ENCODE data around the gene LILRB2.
A peak's percentile ranks its signal among the peaks of the same experiment; 100 is the strongest.
"Not testable (repeated sequence)": the region's sequence is repeated elsewhere in the genome, so short reads cannot be mapped to it uniquely, and the experiment has no call there.

The LILRB2 gene

GRCh38 chr19:54271587-54271986, 9.3 kb downstream of the LILRB2 start:
- peak; percentile 91 to 95 (median 93) for DNase-seq

GRCh38 chr19:54271106-54271505, 9.8 kb downstream of the LILRB2 start:
- peak; percentile 94 to 97 (median 95) for DNase-seq

DNA sequence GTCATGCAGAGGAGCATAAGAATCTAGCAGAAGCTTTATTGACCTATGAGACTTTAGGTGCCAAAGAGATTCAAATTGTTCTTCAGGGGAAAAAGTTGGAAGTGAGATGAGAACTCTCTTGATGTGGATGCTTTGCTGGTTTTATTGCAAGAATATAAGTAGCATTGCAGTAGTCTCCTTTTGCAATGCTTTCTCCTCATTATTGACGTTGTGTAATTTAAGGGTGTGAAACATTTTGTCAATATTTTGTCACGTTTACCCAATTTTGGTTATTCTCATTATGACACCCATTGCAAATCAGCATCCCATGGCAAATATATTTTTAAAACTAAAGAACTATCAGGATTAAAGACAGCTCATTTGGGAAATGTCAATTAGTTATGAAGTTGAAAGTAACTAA, 12.0 kb downstream of the LILRB2 start:
- DNase-seq: peak in 1 of 3 donors; percentile 47

- DNase-seq: peak; percentile 83 to 91 (median 87)
Observed at GRCh38 chr19:54266133-54266532, 14.8 kb downstream of the LILRB2 start.

DNA sequence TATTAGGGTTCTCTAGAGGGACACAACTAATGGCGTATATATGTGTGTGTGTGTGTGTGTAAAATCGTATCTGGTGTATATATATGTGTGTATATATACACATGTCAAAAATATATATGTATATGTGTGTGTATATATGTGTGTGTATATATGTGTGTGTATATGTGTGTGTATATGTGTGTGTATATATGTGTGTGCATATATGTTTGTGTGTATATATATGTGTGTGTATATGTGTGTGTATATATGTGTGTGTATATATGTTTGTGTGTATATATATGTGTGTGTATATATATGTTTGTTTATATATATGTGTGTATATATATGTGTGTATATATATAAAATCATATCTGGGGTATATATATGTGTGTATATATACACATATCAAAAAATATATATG, 18.4 kb downstream of the LILRB2 start:
- DNase-seq: no peak

DNA sequence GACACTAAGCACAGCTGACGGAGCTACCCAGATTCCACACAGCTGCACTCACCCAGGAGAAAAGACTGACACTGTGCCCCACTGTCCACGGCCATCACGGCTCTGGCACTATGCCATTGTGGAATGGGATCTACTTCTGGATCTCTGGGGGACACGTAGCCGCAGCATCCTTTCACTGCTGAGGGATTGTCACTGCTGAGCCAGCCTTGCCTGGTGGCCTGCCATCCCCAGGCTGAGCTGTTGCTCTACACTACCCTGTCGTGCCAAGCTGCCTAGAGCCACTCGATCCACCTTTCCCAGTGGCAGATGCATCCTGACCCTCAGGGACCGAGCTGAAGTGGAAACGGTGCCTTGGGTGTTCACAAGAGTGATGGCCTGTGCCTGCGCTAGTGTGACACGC, 18.8 kb downstream of the LILRB2 start:
- no peak for DNase-seq

DNA sequence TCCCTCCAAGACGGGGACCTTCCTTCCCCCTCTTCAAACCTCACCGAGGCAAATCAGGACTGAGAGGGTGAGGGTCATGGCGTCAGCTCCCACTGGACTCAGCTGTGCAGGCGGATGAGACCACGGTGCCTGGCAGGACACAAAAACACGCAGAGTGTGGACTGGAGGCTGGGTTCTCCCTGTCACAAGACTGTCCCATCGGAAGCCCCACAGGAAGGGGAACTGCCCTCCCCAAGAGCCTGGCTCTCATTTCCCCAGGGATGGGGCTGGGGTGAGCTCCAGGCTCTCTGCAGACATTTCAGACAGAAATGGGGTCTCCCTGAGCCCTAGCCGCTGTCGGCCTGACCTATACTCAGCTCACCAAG, 23.8 kb downstream of the LILRB2 start, which contains the start of gene LILRB5:
Gene LILRB5, minus strand, starts transcription at position 158 of the 365 bp plus-strand sequence. Its CDS starts 80 bp downstream, at position 78.
- DNase-seq: peak in 2 of 3 donors; percentile 49 to 50

DNA sequence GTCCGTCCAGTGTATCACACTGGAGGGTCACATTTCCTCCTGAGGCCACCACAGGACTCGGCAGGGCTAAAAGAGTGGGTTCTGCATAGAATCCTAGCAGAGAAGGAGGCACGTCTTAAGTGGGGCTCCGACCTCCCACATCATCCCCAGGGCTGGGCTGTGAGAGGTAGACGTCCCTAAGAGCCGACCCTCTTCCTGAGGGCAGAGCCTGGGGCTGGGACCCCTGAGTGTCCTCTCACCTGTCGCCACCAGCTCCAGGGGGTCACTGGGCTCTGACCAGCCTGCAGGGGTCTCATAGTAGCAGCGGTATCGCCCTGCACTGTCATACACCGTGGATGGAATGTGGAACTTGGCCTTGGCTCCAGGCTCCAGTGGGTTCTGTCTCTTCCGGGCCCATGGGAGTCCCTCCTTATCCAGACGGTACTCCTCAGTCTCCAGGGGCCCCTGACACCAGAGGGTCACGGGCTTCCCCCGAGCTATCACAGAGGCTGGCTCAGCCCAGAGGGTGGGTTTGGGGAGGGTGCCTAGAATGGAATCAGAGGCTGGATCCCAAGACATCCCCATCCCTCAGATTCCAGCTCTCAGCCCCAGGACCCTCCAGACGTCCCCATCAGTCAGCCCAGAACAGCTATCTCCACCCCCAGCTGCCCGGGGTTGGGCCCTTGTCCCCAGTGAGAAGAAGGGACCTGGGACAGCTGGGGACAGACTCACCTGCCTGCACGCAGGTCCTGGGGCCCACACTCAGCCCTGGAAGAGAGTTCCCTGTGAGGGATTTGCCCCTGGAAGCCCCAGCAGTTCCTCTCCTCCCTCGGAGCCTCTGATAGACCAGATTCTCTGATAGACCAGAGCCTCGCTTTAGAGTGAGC, 24.4 kb downstream of the LILRB2 start:
- DNase-seq: no peak

DNA sequence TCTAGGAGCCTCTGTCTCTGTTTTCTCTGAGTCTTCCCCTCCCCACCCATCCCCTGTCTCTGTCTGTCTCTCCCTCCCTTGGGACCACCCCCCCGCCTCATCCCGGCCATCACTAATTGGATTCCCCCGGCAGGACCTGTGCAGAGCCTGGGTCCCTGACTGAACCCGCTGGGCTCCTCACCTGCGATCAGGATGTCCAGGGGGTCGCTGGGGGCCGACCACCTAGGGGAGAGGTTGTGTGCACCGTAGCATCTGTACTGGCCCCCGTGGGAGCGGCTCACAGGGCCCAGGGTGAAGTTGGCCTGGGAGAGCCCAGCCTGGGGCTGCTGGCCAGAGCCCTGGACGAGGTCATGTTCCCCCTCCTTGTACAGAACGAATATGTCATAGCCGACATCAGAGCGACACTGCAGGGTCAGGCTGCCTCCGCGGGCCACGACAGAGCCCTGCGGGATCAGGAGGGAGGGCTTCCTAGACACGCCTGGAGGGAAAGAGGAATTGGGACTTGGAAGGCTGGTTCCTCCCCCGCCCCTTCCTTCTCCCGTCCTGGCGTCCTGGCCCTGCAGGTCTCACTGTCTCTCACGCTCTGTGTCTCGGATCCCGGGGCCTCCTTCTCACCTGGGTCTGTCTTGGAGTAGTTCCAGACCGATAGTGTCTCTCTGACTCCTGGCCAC, 25.7 kb downstream of the LILRB2 start:
- peak in 2 of 3 donors; percentile 47 to 50 for DNase-seq

GRCh38 chr19:54254195-54254906, 26.6 kb downstream of the LILRB2 start:
- no peak for DNase-seq

DNA sequence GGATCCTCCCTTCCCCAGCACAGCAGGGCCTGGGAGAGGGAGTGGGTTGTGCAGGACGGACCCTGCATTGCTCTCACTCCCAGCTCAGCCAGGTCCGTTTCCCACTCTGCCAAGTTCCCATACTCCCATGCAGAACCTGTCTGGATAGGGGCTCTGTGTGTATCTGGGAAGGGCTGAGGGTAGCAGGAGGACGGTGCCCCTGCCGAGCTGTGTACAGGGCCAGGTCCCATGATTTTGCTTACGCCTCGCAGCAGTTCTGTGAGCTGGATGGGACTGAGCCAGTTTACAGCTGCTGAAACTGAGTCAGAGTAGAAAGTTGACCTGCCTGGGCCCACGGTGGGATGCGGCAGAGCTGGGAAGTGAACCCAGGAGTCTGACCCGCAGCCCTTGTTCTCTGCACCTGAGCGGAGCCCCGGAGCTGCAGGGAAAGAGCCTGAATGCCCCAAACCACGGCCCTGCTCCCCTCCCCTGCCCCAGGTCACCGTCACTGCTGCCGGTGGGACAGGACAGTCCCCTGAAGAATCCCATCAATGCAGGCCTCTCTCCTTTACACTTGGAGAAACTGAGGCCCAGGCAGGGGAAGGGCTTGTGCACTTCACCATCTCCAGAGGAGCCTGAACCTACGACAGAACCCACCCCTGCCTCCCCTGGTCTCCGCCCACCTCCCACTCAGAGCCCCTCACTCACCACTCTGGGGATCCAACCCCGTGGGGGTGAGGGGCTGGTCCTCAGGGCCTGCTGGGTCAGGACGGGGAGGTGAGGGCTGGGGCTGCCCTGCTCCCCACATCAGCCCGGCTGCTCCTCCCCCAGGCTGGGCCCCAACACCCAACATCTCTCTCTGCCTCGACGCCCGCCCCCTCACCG, 27.3 kb downstream of the LILRB2 start:
- DNase-seq: no peak

GRCh38 chr19:54252845-54253244, 28.1 kb downstream of the LILRB2 start:
- DNase-seq: no peak

DNA sequence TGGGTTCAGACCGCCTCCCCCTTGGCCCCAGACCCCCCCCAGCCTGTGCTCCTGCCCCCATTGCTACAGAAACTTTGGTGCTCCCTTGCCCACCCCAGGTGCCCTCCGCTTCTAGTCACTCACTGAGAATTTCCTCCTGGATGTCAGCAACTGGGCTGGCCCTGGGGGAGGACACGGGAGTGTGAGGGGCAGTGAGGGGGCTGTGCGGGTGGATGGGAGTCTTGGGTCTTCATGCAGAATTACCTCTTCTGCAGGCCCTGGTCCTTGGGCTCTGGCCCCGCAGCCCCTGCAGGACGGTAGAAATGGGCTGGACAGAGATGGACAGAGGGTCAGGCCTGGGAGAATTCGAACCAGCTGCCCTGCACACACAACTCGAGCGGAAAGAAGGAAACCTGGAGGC, 28.7 kb downstream of the LILRB2 start:
- no peak for DNase-seq

GRCh38 chr19:54248016-54248601, 32.8 kb downstream of the LILRB2 start:
- DNase-seq: peak; percentile 93 to 99 (median 97)

DNA sequence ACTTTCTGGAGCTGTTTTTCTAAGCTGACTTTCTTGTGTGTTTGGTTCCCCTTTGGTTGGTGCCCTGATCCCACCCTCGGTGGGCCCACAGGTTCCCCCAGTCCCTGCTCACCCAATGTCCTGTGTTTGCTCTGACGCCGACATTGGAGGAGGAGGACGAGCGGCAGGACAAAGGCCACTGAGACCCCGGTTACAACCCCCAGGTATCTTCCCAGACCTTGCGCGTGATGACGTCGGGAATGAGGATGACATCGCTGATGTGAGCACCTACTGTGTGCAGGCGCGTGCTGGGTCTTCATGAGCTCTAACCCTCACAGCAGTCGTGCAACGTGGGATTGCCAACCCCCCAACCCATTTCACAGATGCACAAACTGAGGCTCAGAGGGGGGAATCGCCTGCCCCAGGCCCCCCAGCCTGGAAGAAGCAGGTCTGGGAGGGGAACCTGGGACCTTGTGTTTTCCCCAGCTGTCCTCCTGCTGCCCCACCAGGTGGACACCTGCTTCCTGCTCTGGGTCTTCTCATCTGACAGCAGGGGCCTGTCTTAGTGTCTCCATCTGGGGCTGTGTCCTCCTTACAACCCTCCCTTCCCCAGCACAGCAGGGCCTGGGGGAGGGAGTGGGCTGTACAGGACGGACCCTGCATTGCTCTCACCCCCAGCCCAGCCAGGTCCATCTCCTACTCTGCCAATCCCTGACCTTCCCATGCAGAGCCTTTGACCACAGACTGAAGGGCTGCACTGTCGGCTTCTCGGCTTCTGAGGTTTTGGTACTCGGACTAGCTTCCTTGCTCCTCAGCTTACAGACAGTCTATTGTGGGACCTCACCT, 33.6 kb downstream of the LILRB2 start:
- DNase-seq: no peak

GRCh38 chr19:54245936-54246335, 35.0 kb downstream of the LILRB2 start:
- no peak for DNase-seq

DNA sequence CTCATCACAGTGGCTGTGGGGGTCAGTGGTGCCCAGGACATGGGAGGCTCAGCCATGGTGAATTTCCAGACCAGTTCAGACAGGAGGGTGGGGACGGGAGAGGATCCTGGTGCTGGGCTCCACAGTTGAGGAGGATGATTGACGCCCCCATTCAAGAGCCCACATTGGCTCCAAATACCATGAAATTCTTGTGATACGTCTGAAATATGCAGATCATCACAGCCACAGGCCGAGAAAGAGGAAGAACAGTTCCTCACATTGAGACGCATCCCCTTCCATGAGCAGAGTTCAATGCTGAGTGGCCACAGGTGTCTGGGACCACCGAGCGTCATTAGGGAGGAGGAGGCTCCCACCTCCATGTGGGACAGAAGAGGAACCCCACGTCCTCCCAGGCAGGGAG, 37.1 kb downstream of the LILRB2 start:
- peak in 1 of 3 donors; percentile 50 for DNase-seq

- DNase-seq: peak in 2 of 3 donors; percentile 52 to 64
Observed at GRCh38 chr19:54242646-54243045, 38.3 kb downstream of the LILRB2 start, which contains the start of gene LILRA6. TSS of gene LILRA6 (minus strand) at chr19:54242790.

DNA sequence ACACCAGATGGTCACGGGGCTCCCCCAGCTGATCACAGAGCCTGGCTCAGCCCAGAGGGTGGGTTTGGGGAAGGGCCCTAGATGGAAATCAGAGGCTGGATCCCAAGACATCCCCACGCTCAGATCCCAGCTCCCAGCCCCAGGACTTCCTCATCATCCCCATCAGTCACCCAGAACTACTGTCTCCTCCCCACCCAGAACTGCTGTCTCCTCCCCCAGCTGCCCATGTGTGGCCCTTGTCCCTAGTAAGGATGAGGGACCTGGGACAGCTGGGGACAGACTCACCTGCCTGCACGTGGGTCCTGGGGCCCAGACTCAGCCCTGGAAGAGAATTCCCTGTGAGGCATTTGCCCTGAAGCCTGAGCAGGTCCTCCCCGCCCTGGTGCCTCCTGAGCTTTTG, 38.7 kb downstream of the LILRB2 start:
- peak in 2 of 3 donors; percentile 40 to 43 for DNase-seq

DNA sequence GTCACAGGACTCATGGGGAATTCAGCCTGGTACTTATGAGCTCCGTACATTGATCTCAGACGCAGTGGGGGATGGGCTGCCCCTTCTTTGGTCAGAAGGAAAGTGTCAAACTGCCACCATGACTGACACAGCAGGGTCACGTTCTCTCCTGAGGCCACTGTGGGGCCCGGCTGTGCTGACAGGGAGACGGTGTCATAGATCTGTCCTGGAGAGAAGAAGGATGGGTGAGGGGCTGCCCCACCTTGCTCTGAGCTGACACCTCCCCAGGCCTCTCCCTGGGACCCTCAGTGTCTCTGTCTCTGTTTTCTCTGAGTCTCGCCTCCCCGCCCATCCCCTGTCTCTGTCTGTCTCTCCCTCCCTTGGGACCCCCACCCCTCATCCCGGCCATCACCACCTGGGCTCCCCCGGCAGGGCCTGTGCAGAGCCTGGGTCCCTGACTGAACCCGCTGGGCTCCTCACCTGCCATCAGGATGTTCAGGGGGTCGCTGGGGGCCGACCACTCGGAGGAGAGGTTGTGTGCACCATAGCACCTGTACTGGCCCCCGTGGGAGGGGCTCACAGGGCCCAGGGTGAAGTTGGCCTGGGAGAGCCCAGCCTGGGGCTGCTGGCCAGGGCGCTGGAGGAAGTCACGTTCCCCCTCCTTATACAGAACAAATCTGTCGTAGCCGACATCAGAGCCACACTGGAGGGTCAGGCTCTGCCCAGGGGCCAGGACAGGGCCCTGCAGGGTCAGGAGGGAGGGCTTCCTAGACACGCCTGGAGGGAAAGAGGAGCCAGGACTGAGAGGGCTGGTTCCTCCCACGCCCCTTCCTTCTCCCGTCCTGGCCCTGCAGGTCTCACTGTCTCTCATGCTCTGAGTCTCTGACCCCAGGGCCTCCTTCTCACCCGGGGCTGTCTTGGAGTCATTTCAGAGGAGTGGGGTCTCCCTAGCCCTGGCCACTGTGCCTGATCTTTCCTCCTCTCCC, 40.3 kb downstream of the LILRB2 start:
- not testable (repeated sequence) for DNase-seq
